GM21786 (cell line): Measurements from ENCODE around the gene CHRM2.
"Not testable (repeated sequence)": the region's sequence is repeated elsewhere in the genome, so short reads cannot be mapped to it uniquely, and the experiment has no call there.

Experiments
- ATAC-seq: cut with Tn5 transposase; IDR thresholded peaks from one replicate; pipeline ENCODE4 v1.9.1; 2021; ENCODE audit not compliant: unreplicated experiment

CHRM2 gene

GRCh38 chr7:136868496-136869000 is at the start of gene CHRM2:
TSS of gene CHRM2 (plus strand) at chr7:136868652. CDS start at chr7:137014866, 146,214 bp downstream.
- no peak for ATAC-seq

- ATAC-seq, result not testable (repeated sequence)
Observed at GRCh38 chr7:136831398-136831797, 37.1 kb upstream of the CHRM2 start.

GRCh38 chr7:136845899-136846465 is 22.5 kb upstream of the CHRM2 start:
- ATAC-seq, result no peak

GRCh38 chr7:136847858-136848257 is 20.6 kb upstream of the CHRM2 start:
- ATAC-seq, result no peak

- ATAC-seq, result no peak
Observed at GRCh38 chr7:136853654-136854053, 14.8 kb upstream of the CHRM2 start.

GRCh38 chr7:136857573-136857972 is 10.9 kb upstream of the CHRM2 start:
- ATAC-seq, result no peak

- no peak for ATAC-seq
Observed at GRCh38 chr7:136859803-136860202, 8.6 kb upstream of the CHRM2 start.

- no peak for ATAC-seq
Observed at GRCh38 chr7:136865236-136865635, 3.2 kb upstream of the CHRM2 start.

- ATAC-seq, result no peak
Observed at GRCh38 chr7:136865777-136866176, 2.7 kb upstream of the CHRM2 start.

- no peak for ATAC-seq
Observed at GRCh38 chr7:136869001-136869961, 829 bp downstream of the CHRM2 start.

- ATAC-seq, result no peak
Observed at GRCh38 chr7:136869991-136870865, 1.8 kb downstream of the CHRM2 start.

- ATAC-seq, result no peak
Observed at GRCh38 chr7:136870866-136871487, 2.5 kb downstream of the CHRM2 start.

- ATAC-seq, result no peak
Observed at GRCh38 chr7:136874393-136875032, 6.1 kb downstream of the CHRM2 start.

GRCh38 chr7:136877509-136877908 is 9.1 kb downstream of the CHRM2 start:
- no peak for ATAC-seq

- ATAC-seq, result no peak
Observed at GRCh38 chr7:136877990-136878389, 9.5 kb downstream of the CHRM2 start.

GRCh38 chr7:136878878-136879277 is 10.4 kb downstream of the CHRM2 start:
- no peak for ATAC-seq

- no peak for ATAC-seq
Observed at GRCh38 chr7:136883046-136883445, 14.6 kb downstream of the CHRM2 start.

GRCh38 chr7:136884492-136884891 is 16.0 kb downstream of the CHRM2 start:
- no peak for ATAC-seq

GRCh38 chr7:136887317-136887716 is 18.9 kb downstream of the CHRM2 start:
- no peak for ATAC-seq

GRCh38 chr7:136890399-136890798 is 21.9 kb downstream of the CHRM2 start:
- ATAC-seq, result no peak
